GM10266 (cell line): ENCODE results near the gene RABEP1.
A peak's percentile ranks its signal among the peaks of the same experiment; 100 is the strongest.

Source experiments
- DNase-seq: peaks from one replicate; pipeline ENCODE4 v3.0.0; 2012; ENCODE audit errors: extremely low spot score
- CTCF ChIP-seq: IDR thresholded peaks from 2 replicates; pipeline ENCODE4 v1.5.1; 2012; ENCODE audit warnings: mild to moderate bottlenecking, low read depth; ENCODE audit not compliant: control insufficient read depth, insufficient read depth; ENCODE audit errors: missing control alignments

Gene RABEP1

GRCh38 chr17:5364156-5364555 is 82.1 kb downstream of the RABEP1 start:
- no peak for TF ChIP-seq CTCF
- no peak for DNase-seq

- DNase-seq, result no peak
- no peak for TF ChIP-seq CTCF
Measured at GRCh38 chr17:5364696-5365095, 82.6 kb downstream of the RABEP1 start.

GRCh38 chr17:5365831-5366230 is 83.7 kb downstream of the RABEP1 start:
- DNase-seq, result no peak
- TF ChIP-seq CTCF, result no peak

- TF ChIP-seq CTCF, result no peak
- DNase-seq, result no peak
Measured at GRCh38 chr17:5370411-5370810, 88.3 kb downstream of the RABEP1 start.

GRCh38 chr17:5373112-5373511 is 91.0 kb downstream of the RABEP1 start:
- TF ChIP-seq CTCF, result no peak
- peak; percentile 10 for DNase-seq

- DNase-seq, result no peak
- no peak for TF ChIP-seq CTCF
Measured at GRCh38 chr17:5378566-5379207, 96.6 kb downstream of the RABEP1 start.

- no peak for TF ChIP-seq CTCF
- no peak for DNase-seq
Measured at GRCh38 chr17:5379351-5380107, 97.4 kb downstream of the RABEP1 start.
